CD4-positive, alpha-beta T cell (primary cell): ENCODE data around the gene GRM2. TPM values are rescaled to one million over a fixed set of nuclear protein-coding genes. Genes with fewer than 3 reads are reported as not detected.

Experiments used
- ATAC-seq: fragments of 200-7000 bp; cut with Tn5 transposase; one replicate; pipeline ENCODE4 v1.10.0; 2022; ENCODE audit warnings: mild to moderate bottlenecking; ENCODE audit not compliant: poor library complexity
- CTCF ChIA-PET: fragments of 350-600 bp; sonication (Branson Sonifier 250); formaldehyde crosslinking; loops from one replicate; lab custom pipeline; 2021; ENCODE audit warnings: antibody characterized with exemption, inconsistent platforms; lab: Charles Lee
- POLR2A ChIA-PET: fragments of 350-600 bp; sonication (Branson Sonifier 250); formaldehyde crosslinking; loops from one replicate; lab custom pipeline; 2021; ENCODE audit warnings: antibody characterized with exemption, inconsistent platforms; lab: Charles Lee
- DNase-seq, 14 experiments: peaks; one replicate each; pipeline ENCODE4 v3.0.0-alpha.2; 2013 to 2020; ENCODE audit warnings: mixed read lengths in 2 of 14
- H3K27ac ChIP-seq, 2 donors: one replicate each; pipeline versions ENCODE4 v1.5.1 to v1.7.0; 2013; ENCODE audit warnings: low read length in 2 of 2, low read depth in 1 of 2, mild to moderate bottlenecking in 1 of 2
- H3K27me3 ChIP-seq, 2 experiments: 1 replicate in 1 of 2; 2 replicates in 1 of 2; pipeline versions ENCODE4 v1.6.1 to v1.7.0; 2013; ENCODE audit warnings: low read length in 2 of 2, control low read depth in 1 of 2, mild to moderate bottlenecking in 1 of 2, moderate library complexity in 1 of 2; ENCODE audit not compliant: insufficient read depth in 2 of 2, control insufficient read depth in 1 of 2
- H3K36me3 ChIP-seq: one replicate; pipeline ENCODE4 v1.6.1; 2013; ENCODE audit warnings: low read length, control low read depth; ENCODE audit not compliant: insufficient read depth
- H3K4me1 ChIP-seq: one replicate; pipeline ENCODE4 v1.6.1; 2013; ENCODE audit warnings: low read length, control low read depth; ENCODE audit not compliant: insufficient read depth
- H3K4me3 ChIP-seq: one replicate; pipeline ENCODE4 v1.5.1; 2013; ENCODE audit warnings: mild to moderate bottlenecking, low read length, moderate library complexity
- H3K9me3 ChIP-seq, 2 experiments: 1 replicate in 1 of 2; 2 replicates in 1 of 2; pipeline versions ENCODE4 v1.6.1 to v1.7.0; 2013; ENCODE audit warnings: low read length in 2 of 2, mild to moderate bottlenecking in 2 of 2, control low read depth in 1 of 2, moderate library complexity in 1 of 2; ENCODE audit not compliant: control insufficient read depth in 1 of 2, insufficient read depth in 1 of 2
- H3K27ac Mint-ChIP-seq: one replicate; pipeline ENCODE4 v1.8.0; 2020; ENCODE audit warnings: mixed read lengths
- H3K27me3 Mint-ChIP-seq: one replicate; pipeline ENCODE4 v1.8.0; 2021; ENCODE audit warnings: mixed read lengths
- H3K36me3 Mint-ChIP-seq: one replicate; pipeline ENCODE4 v1.8.0; 2021; ENCODE audit warnings: low read depth, mixed read lengths
- H3K4me1 Mint-ChIP-seq: one replicate; pipeline ENCODE4 v1.8.0; 2021; ENCODE audit warnings: low read depth, mixed read lengths
- H3K4me3 Mint-ChIP-seq: one replicate; pipeline ENCODE4 v1.8.0; 2020; ENCODE audit warnings: mild to moderate bottlenecking, mixed read lengths
- H3K9me3 Mint-ChIP-seq: one replicate; pipeline ENCODE4 v1.8.0; 2020; ENCODE audit warnings: mixed read lengths
- CTCF ChIP-seq: fragments of 200-600 bp; IDR thresholded peaks from one replicate; pipeline ENCODE4 v1.8.0; 2022; ENCODE audit warnings: antibody characterized with exemption, mild to moderate bottlenecking
- intact Hi-C, 2 experiments: fragments of 100-400 bp; cut with DNase I in 1 of 2; cut with micrococcal nuclease in 1 of 2; formaldehyde crosslinking; loops; one replicate each; pipeline versions ENCODE4 v1.15.1 to v1.9.0; 2023 to 2025; cut with DNase I, micrococcal nuclease
- total RNA-seq, 174 experiments: library from RNA in 2 of 174; stranded (reverse) in 2 of 174; gene quantifications; one replicate each; pipeline ENCODE4 v1.2.3 and lab custom pipeline; 2021 to 2026

GRM2 gene
- total RNA-seq, 2 experiments from 2014 or later = 4.1 to 4.2 TPM

- Mint-ChIP-seq H3K9me3 (no peaks in the 10 kb centered on the region), H3K4me3 (no peak overlapping the region), H3K4me1 (peaks cover 60% of the 10 kb centered on the region), H3K27ac (peak overlapping the region; percentile 83), H3K27me3 (no peaks in the 10 kb centered on the region), H3K36me3 (peaks cover 66% of the 10 kb centered on the region)
- intact Hi-C loops = loop anchor here in 1 of 2 experiments (5.0 kb wide), 1 partner anchor 1066 kb away; no protein-coding TSS in a partner anchor
- DNase-seq (no peak), ATAC-seq (no peak)
- no peak overlapping the region for H3K27ac ChIP-seq
- H3K9me3 ChIP-seq = no peaks in the 10 kb centered on the region
- no peak overlapping the region for H3K4me3 ChIP-seq
- CTCF ChIA-PET = no interaction called here
- peaks cover 88% of the 10 kb centered on the region for H3K4me1 ChIP-seq
- peaks cover 83% of the 10 kb centered on the region for H3K36me3 ChIP-seq
- POLR2A ChIA-PET = no interaction called here
- TF ChIP-seq CTCF = no peak
- no peaks in the 10 kb centered on the region for H3K27me3 ChIP-seq
Observed at GRCh38 chr3:51688206-51688600, 18.7 kb upstream of the GRM2 start.

GRCh38 chr3:51691021-51691420 lies 15.8 kb upstream of the GRM2 start:
- Mint-ChIP-seq H3K4me1 (peaks cover 49% of the 10 kb centered on the region), H3K9me3 (no peaks in the 10 kb centered on the region), H3K27me3 (no peaks in the 10 kb centered on the region), H3K4me3 (no peak overlapping the region), H3K36me3 (peaks cover 65% of the 10 kb centered on the region), H3K27ac (peak overlapping the region; percentile 27)
- CTCF ChIA-PET = no interaction called here
- Histone ChIP-seq H3K9me3 (no peaks in the 10 kb centered on the region), H3K4me1 (peaks cover 73% of the 10 kb centered on the region), H3K27ac (no peak overlapping the region), H3K27me3 (no peaks in the 10 kb centered on the region), H3K4me3 (no peak overlapping the region), H3K36me3 (peaks cover 77% of the 10 kb centered on the region)
- ATAC-seq (no peak), DNase-seq (no peak)
- TF ChIP-seq CTCF = no peak
- POLR2A ChIA-PET = interaction anchor here (1.1 kb wide), 1 partner anchor 306 kb away, joined by 3 read pairs; the partner anchor contains the start of gene MANF
- intact Hi-C loops = no loop called here

- no peak for ATAC-seq
- Histone ChIP-seq H3K27me3 (no peaks in the 10 kb centered on the region), H3K9me3 (no peaks in the 10 kb centered on the region), H3K27ac (no peak overlapping the region), H3K4me1 (peaks cover 67% of the 10 kb centered on the region), H3K4me3 (no peak overlapping the region), H3K36me3 (peaks cover 85% of the 10 kb centered on the region)
- peaks cover 42% of the 10 kb centered on the region for H3K4me1 Mint-ChIP-seq
- intact Hi-C loops = no loop called here
- no peak for TF ChIP-seq CTCF
- peak overlapping the region; percentile 30 for H3K27ac Mint-ChIP-seq
- peaks cover 60% of the 10 kb centered on the region for H3K36me3 Mint-ChIP-seq
- no peaks in the 10 kb centered on the region for H3K27me3 Mint-ChIP-seq
- H3K9me3 Mint-ChIP-seq = no peaks in the 10 kb centered on the region
- no peak for DNase-seq
- POLR2A ChIA-PET = interaction anchor here (1.0 to 1.1 kb wide), 2 partner anchors 10 to 307 kb away, joined by 3 read pairs; partner anchors contain the start of gene MANF
- CTCF ChIA-PET = no interaction called here
- no peak overlapping the region for H3K4me3 Mint-ChIP-seq
Observed at GRCh38 chr3:51691949-51692348, 14.9 kb upstream of the GRM2 start.
